GM23338 (cell line): Measurements from ENCODE around the gene HOXA3. TPM values are rescaled to one million over a fixed set of nuclear protein-coding genes. Genes with fewer than 3 reads are reported as not detected.
A peak's percentile ranks its signal among the peaks of the same experiment; 100 is the strongest.

ENCODE experiments used
- ATAC-seq: fragments of 200-7000 bp; cut with Tn5 transposase; 3 replicates; pipeline ENCODE4 v1.9.1; 2020
- DNase-seq: peaks from one replicate; pipeline ENCODE4 v3.0.0-alpha.2; 2015; ENCODE audit warnings: low spot score
- H2AFZ ChIP-seq: fragments of 200-600 bp; sonication (generic); 2 replicates; pipeline ENCODE4 v1.8.0; 2016; ENCODE audit warnings: antibody characterized with exemption, mild to moderate bottlenecking, moderate library complexity
- H3F3A ChIP-seq: fragments of 200-600 bp; sonication (generic); replicated peaks from 2 replicates; pipeline ENCODE4 v1.8.0; 2017; ENCODE audit warnings: antibody characterized with exemption, mixed run types, low read depth
- H3K27ac ChIP-seq: fragments of 200-600 bp; sonication (generic); 2 replicates; pipeline ENCODE4 v1.6.1; 2016; ENCODE audit warnings: low read depth
- H3K27me3 ChIP-seq: fragments of 200-600 bp; sonication (generic); 2 replicates; pipeline ENCODE4 v1.8.0; 2016; ENCODE audit warnings: mild to moderate bottlenecking, mixed run types, moderate library complexity; ENCODE audit not compliant: insufficient read depth
- H3K36me3 ChIP-seq: fragments of 200-600 bp; sonication (generic); 2 replicates; pipeline ENCODE4 v1.8.0; 2016; ENCODE audit warnings: mild to moderate bottlenecking; ENCODE audit not compliant: insufficient read depth
- H3K4me1 ChIP-seq: fragments of 200-600 bp; sonication (generic); 2 replicates; pipeline ENCODE4 v1.8.0; 2016; ENCODE audit warnings: mild to moderate bottlenecking, moderate library complexity; ENCODE audit not compliant: insufficient read depth
- H3K4me2 ChIP-seq: fragments of 200-600 bp; sonication (generic); 2 replicates; pipeline ENCODE4 v1.7.1; 2017; ENCODE audit warnings: mixed run types
- H3K4me3 ChIP-seq: fragments of 200-600 bp; sonication (generic); 2 replicates; pipeline ENCODE4 v1.6.1; 2016; ENCODE audit warnings: mixed run types
- H3K79me2 ChIP-seq: fragments of 200-600 bp; sonication (generic); replicated peaks from 2 replicates; pipeline ENCODE4 v1.8.0; 2017; ENCODE audit warnings: mild to moderate bottlenecking; ENCODE audit not compliant: insufficient read depth
- H3K9me2 ChIP-seq: fragments of 200-600 bp; sonication (generic); 2 replicates; pipeline ENCODE4 v1.8.0; 2017; ENCODE audit not compliant: insufficient read depth
- H4K20me1 ChIP-seq: fragments of 200-600 bp; sonication (generic); replicated peaks from 2 replicates; pipeline ENCODE4 v1.8.0; 2017; ENCODE audit warnings: mild to moderate bottlenecking; ENCODE audit not compliant: insufficient read depth
- H3K27ac Mint-ChIP-seq: 2 replicates; pipeline ENCODE4 v1.8.0; 2020; ENCODE audit warnings: inconsistent platforms, mild to moderate bottlenecking, moderate library complexity, mixed read lengths
- H3K27me3 Mint-ChIP-seq: 3 replicates; pipeline ENCODE4 v1.8.0; 2022; ENCODE audit warnings: low read depth, mild to moderate bottlenecking, moderate library complexity, mixed read lengths, inconsistent platforms; ENCODE audit not compliant: insufficient read depth, poor library complexity
- H3K36me3 Mint-ChIP-seq: 3 replicates; pipeline ENCODE4 v1.8.0; 2021; ENCODE audit warnings: low read depth, mild to moderate bottlenecking, inconsistent platforms, moderate library complexity, mixed read lengths
- H3K4me1 Mint-ChIP-seq: 3 replicates; pipeline ENCODE4 v1.8.0; 2020; ENCODE audit warnings: mild to moderate bottlenecking, inconsistent platforms, mixed read lengths
- H3K4me3 Mint-ChIP-seq: 3 replicates; pipeline ENCODE4 v1.8.0; 2021; ENCODE audit warnings: moderate library complexity, mild to moderate bottlenecking, inconsistent platforms, mixed read lengths
- H3K9me3 Mint-ChIP-seq: 3 replicates; pipeline ENCODE4 v1.8.0; 2020; ENCODE audit warnings: moderate library complexity, mild to moderate bottlenecking, inconsistent platforms, mixed read lengths
- CREB1 ChIP-seq: fragments of 250-450 bp; sonication (Bioruptor Pico); IDR thresholded peaks from 2 replicates; pipeline ENCODE4 v1.5.0; 2020; ENCODE audit warnings: low read depth, mild to moderate bottlenecking, moderate library complexity
- EZH2 ChIP-seq: fragments of 200-600 bp; sonication (generic); IDR thresholded peaks from one replicate; pipeline ENCODE4 v1.8.0; 2017; ENCODE audit warnings: antibody characterized with exemption, mild to moderate bottlenecking, low read depth; ENCODE audit not compliant: unreplicated experiment
- EZH2phosphoT487 ChIP-seq: fragments of 200-600 bp; sonication (generic); IDR thresholded peaks from one replicate; pipeline ENCODE4 v1.8.1; 2018; ENCODE audit warnings: antibody characterized with exemption; ENCODE audit not compliant: unreplicated experiment
- JUNB ChIP-seq: IDR thresholded peaks from one replicate; pipeline ENCODE4 v1.6.1; 2016; ENCODE audit warnings: antibody characterized with exemption; ENCODE audit not compliant: unreplicated experiment
- NANOG ChIP-seq: IDR thresholded peaks from 2 replicates; pipeline ENCODE4 v1.6.1; 2016; ENCODE audit warnings: antibody characterized with exemption, borderline replicate concordance
- POLR2AphosphoS5 ChIP-seq: IDR thresholded peaks from 2 replicates; pipeline ENCODE4 v1.6.1; 2016; ENCODE audit warnings: antibody characterized with exemption, low read depth
- STAT1 ChIP-seq: IDR thresholded peaks from one replicate; pipeline ENCODE4 v1.6.1; 2016; ENCODE audit warnings: antibody characterized with exemption; ENCODE audit not compliant: unreplicated experiment
- ZNF114 ChIP-seq: fragments of 250-450 bp; sonication (Bioruptor Pico); IDR thresholded peaks from 2 replicates; pipeline ENCODE4 v1.5.0; 2020; ENCODE audit warnings: mild to moderate bottlenecking, moderate library complexity
- ZNF331 ChIP-seq: fragments of 250-450 bp; sonication (Bioruptor Pico); IDR thresholded peaks from 2 replicates; pipeline ENCODE4 v1.5.0; 2020; ENCODE audit warnings: low read depth, mild to moderate bottlenecking, moderate library complexity
- polyA plus RNA-seq: library from polyadenylated mRNA; unstranded; fragments of >200 nt; fragmentation: Nextera tagmentation; extraction: Ambion mirVana; gene quantifications from 2 replicates; pipeline ENCODE4 v1.2.1, GENCODE V29; 2016
- total RNA-seq: library from RNA; depleted of rRNA; stranded (reverse); fragments of >200 nt; shearing (Covaris generic); gene quantifications from 2 replicates; pipeline ENCODE4 v1.2.3, GENCODE V29; 2014
- TF ChIP-seq, protein P1 (sequence below): fragments of 250-450 bp; sonication (Bioruptor Pico); IDR thresholded peaks from 2 replicates; pipeline ENCODE4 v1.5.0; 2020; ENCODE audit warnings: mild to moderate bottlenecking, moderate library complexity
- TF ChIP-seq, protein P2 (sequence below): IDR thresholded peaks from one replicate; pipeline ENCODE4 v1.6.1; 2018; ENCODE audit warnings: antibody characterized with exemption; ENCODE audit not compliant: unreplicated experiment
- TF ChIP-seq, protein P3 (sequence below): IDR thresholded peaks from 2 replicates; pipeline ENCODE4 v1.6.1; 2016; ENCODE audit warnings: antibody characterized with exemption
- TF ChIP-seq, protein P4 (sequence below), 2 experiments: fragments of 200-600 bp in 1 of 2; sonication (generic) in 1 of 2; conservative IDR thresholded peaks; 2 replicates each; pipeline versions ENCODE4 v1.5.1 to v1.6.1; 2016 to 2017; ENCODE audit warnings: antibody characterized with exemption in 2 of 2, low read depth in 2 of 2, mild to moderate bottlenecking in 2 of 2, moderate library complexity in 1 of 2

HOXA3 gene
- total and polyA plus RNA-seq, 2 experiments from 2014 or later: not detected

DNA sequence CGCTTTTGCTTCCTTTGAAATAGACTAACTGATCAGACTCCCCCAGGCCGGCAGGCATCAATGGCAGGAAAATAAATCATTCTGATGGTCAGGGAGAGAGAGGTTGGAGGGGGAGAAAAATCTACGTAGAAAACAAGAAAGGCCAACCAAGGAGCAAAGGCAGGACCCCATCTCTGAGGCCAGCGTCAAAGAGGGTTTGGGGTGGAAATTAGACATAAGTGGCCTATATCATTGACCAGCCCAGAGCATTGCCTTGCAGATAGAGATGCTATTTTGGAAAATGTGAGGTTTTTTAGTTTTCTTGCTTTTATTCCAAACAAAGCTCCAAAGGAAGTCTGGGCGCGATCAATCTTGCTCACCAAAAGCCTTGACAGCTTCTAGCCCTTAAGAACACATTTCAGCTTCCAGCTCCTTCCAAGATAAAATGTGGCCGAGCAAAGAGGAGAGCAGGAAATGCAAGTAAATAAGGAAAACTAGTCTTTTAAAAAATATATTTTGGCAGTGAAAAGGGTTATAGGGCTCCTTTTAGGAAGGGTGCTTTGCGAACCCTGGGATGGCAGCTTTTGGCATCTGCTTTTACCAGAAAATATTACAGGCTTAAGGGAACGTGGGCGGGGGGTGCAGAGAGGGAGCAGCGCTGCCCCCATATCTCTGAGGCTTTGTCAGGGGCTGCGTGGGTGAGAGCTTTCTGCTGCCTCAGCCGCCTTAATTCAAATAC, 47.9 kb downstream of the HOXA3 start:
- no peak overlapping the region for H3K27ac ChIP-seq
- H3K27me3 Mint-ChIP-seq: peaks cover 100% of the 10 kb centered on the region
- no peak overlapping the region for H2AFZ ChIP-seq
- peaks cover 75% of the 10 kb centered on the region for H4K20me1 ChIP-seq
- H3K4me2 ChIP-seq: no peak overlapping the region
- H3K4me3 Mint-ChIP-seq: no peak overlapping the region
- ATAC-seq: no peak
- H3K4me3 ChIP-seq: no peak overlapping the region
- peaks cover 2% of the 10 kb centered on the region; the same call in 1 of the 3 replicates for H3K9me3 Mint-ChIP-seq
- peaks cover 43% of the 10 kb centered on the region for H3K4me1 ChIP-seq
- no peaks in the 10 kb centered on the region; the same call in 2 of the 3 replicates for H3K36me3 Mint-ChIP-seq
- peaks cover 35% of the 10 kb centered on the region for H3K4me1 Mint-ChIP-seq
- H3K79me2 ChIP-seq: no peaks in the 10 kb centered on the region
- TF ChIP-seq, protein P1, sequence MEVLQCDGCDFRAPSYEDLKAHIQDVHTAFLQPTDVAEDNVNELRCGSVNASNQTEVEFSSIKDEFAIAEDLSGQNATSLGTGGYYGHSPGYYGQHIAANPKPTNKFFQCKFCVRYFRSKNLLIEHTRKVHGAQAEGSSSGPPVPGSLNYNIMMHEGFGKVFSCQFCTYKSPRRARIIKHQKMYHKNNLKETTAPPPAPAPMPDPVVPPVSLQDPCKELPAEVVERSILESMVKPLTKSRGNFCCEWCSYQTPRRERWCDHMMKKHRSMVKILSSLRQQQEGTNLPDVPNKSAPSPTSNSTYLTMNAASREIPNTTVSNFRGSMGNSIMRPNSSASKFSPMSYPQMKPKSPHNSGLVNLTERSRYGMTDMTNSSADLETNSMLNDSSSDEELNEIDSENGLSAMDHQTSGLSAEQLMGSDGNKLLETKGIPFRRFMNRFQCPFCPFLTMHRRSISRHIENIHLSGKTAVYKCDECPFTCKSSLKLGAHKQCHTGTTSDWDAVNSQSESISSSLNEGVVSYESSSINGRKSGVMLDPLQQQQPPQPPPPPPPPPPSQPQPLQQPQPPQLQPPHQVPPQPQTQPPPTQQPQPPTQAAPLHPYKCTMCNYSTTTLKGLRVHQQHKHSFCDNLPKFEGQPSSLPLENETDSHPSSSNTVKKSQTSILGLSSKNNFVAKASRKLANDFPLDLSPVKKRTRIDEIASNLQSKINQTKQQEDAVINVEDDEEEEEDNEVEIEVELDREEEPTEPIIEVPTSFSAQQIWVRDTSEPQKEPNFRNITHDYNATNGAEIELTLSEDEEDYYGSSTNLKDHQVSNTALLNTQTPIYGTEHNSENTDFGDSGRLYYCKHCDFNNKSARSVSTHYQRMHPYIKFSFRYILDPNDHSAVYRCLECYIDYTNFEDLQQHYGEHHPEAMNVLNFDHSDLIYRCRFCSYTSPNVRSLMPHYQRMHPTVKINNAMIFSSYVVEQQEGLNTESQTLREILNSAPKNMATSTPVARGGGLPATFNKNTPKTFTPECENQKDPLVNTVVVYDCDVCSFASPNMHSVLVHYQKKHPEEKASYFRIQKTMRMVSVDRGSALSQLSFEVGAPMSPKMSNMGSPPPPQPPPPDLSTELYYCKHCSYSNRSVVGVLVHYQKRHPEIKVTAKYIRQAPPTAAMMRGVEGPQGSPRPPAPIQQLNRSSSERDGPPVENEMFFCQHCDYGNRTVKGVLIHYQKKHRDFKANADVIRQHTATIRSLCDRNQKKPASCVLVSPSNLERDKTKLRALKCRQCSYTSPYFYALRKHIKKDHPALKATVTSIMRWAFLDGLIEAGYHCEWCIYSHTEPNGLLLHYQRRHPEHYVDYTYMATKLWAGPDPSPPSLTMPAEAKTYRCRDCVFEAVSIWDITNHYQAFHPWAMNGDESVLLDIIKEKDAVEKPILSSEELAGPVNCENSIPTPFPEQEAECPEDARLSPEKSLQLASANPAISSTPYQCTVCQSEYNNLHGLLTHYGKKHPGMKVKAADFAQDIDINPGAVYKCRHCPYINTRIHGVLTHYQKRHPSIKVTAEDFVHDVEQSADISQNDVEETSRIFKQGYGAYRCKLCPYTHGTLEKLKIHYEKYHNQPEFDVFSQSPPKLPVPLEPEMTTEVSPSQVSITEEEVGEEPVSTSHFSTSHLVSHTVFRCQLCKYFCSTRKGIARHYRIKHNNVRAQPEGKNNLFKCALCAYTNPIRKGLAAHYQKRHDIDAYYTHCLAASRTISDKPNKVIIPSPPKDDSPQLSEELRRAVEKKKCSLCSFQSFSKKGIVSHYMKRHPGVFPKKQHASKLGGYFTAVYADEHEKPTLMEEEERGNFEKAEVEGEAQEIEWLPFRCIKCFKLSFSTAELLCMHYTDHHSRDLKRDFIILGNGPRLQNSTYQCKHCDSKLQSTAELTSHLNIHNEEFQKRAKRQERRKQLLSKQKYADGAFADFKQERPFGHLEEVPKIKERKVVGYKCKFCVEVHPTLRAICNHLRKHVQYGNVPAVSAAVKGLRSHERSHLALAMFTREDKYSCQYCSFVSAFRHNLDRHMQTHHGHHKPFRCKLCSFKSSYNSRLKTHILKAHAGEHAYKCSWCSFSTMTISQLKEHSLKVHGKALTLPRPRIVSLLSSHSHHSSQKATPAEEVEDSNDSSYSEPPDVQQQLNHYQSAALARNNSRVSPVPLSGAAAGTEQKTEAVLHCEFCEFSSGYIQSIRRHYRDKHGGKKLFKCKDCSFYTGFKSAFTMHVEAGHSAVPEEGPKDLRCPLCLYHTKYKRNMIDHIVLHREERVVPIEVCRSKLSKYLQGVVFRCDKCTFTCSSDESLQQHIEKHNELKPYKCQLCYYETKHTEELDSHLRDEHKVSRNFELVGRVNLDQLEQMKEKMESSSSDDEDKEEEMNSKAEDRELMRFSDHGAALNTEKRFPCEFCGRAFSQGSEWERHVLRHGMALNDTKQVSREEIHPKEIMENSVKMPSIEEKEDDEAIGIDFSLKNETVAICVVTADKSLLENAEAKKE (CRISPR knock-in tag): no peak
- TF ChIP-seq EZH2phosphoT487 (peak; percentile 61), NANOG (no peak), ZNF331 (CRISPR knock-in tag) (no peak), ZNF114 (CRISPR knock-in tag) (no peak), CREB1 (CRISPR knock-in tag) (no peak), JUNB (no peak), STAT1 (no peak), EZH2 (peak; percentile 81), POLR2AphosphoS5 (no peak)
- TF ChIP-seq, protein P2, sequence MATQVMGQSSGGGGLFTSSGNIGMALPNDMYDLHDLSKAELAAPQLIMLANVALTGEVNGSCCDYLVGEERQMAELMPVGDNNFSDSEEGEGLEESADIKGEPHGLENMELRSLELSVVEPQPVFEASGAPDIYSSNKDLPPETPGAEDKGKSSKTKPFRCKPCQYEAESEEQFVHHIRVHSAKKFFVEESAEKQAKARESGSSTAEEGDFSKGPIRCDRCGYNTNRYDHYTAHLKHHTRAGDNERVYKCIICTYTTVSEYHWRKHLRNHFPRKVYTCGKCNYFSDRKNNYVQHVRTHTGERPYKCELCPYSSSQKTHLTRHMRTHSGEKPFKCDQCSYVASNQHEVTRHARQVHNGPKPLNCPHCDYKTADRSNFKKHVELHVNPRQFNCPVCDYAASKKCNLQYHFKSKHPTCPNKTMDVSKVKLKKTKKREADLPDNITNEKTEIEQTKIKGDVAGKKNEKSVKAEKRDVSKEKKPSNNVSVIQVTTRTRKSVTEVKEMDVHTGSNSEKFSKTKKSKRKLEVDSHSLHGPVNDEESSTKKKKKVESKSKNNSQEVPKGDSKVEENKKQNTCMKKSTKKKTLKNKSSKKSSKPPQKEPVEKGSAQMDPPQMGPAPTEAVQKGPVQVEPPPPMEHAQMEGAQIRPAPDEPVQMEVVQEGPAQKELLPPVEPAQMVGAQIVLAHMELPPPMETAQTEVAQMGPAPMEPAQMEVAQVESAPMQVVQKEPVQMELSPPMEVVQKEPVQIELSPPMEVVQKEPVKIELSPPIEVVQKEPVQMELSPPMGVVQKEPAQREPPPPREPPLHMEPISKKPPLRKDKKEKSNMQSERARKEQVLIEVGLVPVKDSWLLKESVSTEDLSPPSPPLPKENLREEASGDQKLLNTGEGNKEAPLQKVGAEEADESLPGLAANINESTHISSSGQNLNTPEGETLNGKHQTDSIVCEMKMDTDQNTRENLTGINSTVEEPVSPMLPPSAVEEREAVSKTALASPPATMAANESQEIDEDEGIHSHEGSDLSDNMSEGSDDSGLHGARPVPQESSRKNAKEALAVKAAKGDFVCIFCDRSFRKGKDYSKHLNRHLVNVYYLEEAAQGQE: no peak
- TF ChIP-seq, protein P3, sequence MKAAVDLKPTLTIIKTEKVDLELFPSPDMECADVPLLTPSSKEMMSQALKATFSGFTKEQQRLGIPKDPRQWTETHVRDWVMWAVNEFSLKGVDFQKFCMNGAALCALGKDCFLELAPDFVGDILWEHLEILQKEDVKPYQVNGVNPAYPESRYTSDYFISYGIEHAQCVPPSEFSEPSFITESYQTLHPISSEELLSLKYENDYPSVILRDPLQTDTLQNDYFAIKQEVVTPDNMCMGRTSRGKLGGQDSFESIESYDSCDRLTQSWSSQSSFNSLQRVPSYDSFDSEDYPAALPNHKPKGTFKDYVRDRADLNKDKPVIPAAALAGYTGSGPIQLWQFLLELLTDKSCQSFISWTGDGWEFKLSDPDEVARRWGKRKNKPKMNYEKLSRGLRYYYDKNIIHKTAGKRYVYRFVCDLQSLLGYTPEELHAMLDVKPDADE: no peak
- TF ChIP-seq, protein P4, sequence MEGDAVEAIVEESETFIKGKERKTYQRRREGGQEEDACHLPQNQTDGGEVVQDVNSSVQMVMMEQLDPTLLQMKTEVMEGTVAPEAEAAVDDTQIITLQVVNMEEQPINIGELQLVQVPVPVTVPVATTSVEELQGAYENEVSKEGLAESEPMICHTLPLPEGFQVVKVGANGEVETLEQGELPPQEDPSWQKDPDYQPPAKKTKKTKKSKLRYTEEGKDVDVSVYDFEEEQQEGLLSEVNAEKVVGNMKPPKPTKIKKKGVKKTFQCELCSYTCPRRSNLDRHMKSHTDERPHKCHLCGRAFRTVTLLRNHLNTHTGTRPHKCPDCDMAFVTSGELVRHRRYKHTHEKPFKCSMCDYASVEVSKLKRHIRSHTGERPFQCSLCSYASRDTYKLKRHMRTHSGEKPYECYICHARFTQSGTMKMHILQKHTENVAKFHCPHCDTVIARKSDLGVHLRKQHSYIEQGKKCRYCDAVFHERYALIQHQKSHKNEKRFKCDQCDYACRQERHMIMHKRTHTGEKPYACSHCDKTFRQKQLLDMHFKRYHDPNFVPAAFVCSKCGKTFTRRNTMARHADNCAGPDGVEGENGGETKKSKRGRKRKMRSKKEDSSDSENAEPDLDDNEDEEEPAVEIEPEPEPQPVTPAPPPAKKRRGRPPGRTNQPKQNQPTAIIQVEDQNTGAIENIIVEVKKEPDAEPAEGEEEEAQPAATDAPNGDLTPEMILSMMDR (conservative IDR thresholded peaks at IDR 0.05; ENCODE audit: low read depth in 2 of 2): no peak
- H3K9me2 ChIP-seq: no peaks in the 10 kb centered on the region
- H3F3A ChIP-seq: peaks cover 52% of the 10 kb centered on the region
- H3K27ac Mint-ChIP-seq: no peak overlapping the region
- H3K36me3 ChIP-seq: no peaks in the 10 kb centered on the region
- H3K27me3 ChIP-seq: peaks cover 100% of the 10 kb centered on the region
- no peak for DNase-seq
